Cortex of kidney (tissue), 1 donor: ENCODE measurements around the gene CPM.
"Not testable (repeated sequence)": the region's sequence is repeated elsewhere in the genome, so short reads cannot be mapped to it uniquely, and the experiment has no call there.

Source experiments
- DNase-seq: peaks from one replicate; lab custom pipeline; 2025; lab: John Stamatoyannopoulos, UW

The CPM gene

GRCh38 chr12:68825569-68826217, 107.3 kb downstream of the CPM start:
- DNase-seq = no peak

- no peak for DNase-seq
Measured at GRCh38 chr12:68824597-68825250, 108.2 kb downstream of the CPM start.

DNA sequence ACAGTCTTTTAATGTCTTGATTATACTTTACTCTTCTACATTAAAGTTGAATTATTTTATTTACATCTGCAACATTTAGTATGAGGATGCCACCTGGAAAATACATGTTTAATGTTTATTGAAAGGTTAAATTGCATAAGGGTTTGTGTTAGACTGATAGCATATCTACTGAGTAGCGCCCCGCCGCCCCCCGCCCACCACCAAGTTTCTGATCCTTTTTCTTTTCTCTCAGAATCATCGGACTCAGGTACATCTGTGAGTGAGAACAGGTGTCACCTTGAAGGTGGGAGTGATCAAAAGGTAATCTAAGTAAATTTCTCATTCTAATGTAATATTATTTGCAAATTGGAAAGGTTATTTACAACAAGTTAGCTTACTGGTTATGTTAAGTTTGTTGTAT, 108.8 kb downstream of the CPM start:
- DNase-seq = no peak

DNA sequence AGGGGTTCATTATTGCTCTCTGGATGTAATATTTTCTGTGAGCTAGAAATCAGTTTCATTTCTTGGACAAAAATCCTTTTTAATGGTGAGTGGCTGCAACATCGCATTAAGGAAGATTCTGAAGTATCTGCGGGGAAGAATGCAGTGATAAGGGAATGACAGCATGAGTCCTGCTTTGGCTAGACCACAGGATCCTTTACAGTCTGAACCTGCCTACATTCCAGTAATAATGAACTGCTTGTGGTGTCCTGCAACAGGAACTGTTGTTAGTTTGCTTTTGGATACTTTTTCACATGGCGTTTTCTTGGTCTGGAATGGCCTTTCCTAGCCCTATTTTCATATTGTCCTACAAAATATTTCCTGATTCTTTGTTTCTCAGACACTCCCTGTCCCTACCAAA, 109.3 kb downstream of the CPM start:
- DNase-seq = no peak

GRCh38 chr12:68821357-68822188, 111.4 kb downstream of the CPM start:
- no peak for DNase-seq

GRCh38 chr12:68819481-68819880, 113.5 kb downstream of the CPM start:
- not testable (repeated sequence) for DNase-seq

DNA sequence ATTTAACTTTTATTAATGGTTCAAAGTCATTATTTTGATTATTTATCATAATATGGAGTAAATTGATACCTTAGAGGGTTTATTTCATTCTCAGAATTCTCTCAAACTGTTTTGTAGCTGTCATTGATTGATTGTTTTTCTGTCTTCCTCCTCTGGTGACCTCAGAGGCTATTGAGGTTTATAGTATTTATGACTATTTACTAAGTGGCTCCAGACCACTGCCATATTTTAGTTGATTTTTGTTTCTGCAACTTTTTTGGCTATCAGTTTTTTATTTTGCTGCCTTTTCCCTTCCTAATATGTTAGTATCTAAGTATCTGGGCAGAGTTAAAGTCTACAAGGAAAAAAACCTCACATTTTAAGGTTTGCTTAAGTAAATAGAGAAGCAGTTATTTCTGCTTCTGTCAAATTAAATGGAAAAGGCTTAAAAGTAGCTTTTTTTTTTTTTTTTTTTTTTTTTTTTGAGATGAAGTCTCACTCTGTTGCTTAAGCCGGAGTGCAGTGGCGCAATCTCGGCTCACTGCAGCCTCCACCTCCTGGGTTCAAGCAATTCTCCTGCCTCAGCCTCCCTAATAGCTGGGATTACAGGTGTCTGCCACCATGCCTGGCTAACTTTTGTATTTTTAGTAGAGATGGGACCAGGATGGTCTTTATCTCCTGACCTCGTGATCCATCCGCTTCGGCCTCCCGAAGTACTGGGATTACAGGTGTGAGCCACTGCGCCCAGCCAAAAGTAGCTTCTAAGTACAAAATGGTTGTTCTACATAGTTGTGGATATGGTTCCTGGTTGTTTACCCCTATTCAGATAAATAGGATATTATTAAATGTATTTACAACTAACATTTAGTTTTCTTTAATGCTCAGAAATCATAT, 116.8 kb downstream of the CPM start:
- DNase-seq = no peak

DNA sequence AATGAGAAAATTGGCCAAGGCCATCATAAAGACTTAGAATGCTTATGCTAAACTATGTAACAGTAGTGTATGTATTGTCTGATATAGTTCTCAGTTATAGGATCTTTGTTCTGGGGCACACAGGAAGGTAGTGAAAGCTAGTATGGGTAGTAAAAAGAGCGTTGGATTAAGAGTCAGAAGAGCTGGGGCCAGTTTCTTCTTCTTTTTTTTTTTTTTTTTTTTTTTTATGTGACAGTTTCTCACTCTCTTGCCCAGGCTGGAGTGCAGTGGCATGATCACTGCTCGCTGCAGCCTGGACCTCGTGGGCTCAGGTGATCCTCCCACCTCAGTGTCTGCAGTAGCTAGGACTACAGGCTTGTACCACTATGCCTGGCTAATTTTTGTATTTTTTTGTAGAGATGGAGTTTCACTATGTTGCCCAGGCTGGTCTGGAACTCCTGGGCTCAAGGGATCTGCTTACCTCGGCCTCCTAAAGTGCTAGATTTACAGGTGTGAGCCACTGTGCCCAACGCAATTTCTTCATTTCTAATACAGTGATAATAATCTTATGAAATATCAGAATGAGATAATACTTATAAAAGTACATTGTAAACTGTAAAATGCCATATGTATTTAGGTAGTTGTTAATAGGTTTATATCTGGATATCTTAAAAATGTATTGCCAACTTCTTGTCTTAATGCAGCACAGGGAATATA, 117.6 kb downstream of the CPM start:
- DNase-seq = no peak

DNA sequence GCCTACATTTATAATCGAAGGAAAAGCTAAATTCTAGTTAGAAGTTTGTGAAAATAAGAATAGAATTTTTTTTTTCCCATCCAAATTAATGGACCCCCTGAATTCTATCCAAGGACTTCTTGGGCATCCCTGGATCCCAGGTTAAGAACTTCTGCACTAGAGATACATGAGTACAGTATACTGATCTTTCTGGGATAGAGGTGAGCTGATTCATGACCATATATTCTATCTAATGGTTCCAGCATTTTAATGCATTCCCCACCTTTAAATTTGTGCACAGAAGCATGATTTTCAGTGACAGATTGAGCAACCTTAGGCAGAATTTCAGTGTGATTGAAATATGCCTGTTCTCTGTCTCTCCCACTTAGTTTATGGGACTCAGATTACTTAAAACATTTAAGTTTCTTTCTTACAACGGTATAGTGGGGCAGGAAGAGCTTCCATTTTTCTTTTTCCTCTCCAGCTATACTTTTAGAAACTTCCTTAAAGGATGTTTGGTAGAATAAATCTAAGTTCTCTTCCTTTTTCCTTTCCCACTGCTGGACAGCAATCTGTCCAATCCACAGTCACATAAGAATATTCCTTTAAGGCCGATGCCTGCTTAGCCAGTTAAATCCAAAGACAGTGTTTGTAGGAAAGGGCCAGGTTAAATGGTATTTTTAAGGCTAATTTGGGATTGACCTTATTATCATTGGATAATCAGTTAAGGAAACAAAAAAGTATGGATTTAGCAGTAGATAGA, 118.3 kb downstream of the CPM start:
- no peak for DNase-seq

- no peak for DNase-seq
Measured at GRCh38 chr12:68813242-68813593, 119.8 kb downstream of the CPM start.

- no peak for DNase-seq
Measured at GRCh38 chr12:68812553-68813241, 120.3 kb downstream of the CPM start.

GRCh38 chr12:68811573-68811972, 121.4 kb downstream of the CPM start:
- not testable (repeated sequence) for DNase-seq

DNA sequence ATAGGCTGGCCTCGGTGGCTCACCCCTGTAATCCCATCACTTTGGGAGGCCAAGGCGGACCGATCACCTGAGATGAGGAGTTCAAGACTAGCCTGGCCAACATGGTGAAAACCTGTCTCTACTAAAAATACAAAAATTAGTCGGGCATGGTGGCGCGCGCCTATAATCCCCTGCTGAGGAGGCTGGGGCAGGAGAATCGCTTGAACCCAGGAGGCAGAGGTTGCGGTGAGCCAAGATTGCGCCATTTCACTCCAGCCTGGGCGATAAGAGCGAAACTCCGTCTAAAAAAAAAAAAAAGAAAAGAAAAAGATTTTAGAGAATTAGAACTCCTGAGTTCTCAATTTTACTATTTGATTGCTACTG, 123.0 kb downstream of the CPM start:
- not testable (repeated sequence) for DNase-seq

DNA sequence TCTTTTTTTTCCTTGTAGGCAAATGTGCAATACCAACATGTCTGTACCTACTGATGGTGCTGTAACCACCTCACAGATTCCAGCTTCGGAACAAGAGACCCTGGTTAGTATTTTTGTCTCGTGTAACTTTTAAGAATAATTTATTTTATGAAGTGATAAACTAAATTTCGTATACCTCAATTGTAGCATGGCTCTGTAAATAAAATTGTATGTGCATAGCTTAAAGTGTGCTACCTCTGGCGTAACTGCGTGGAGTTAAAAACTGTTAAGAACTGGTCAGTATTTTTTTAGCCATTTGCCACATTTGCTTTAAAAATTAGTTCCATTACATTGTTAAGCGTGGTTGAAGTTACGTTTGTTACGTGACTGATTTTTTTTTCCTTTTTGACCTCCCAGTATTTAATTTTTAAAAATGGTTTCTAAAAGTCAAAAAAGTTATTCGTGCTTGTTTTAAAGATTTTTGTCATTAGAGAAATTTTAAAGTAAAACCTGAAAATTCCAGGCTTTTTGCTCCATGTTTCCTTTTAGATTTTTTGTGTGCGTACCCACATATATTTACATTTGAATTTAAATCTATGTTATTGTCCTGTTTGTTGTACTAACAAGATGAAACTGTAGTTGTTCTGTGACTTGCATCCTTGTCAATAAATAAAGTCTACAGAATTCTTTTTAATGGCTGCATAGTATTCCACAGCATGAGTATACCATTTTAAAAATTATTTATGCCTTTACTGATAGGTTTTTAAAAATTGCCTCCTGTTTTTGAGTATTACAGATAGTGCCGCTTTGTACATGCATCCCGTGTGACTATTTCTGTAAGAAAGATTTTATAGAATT, 123.6 kb downstream of the CPM start:
- no peak for DNase-seq

DNA sequence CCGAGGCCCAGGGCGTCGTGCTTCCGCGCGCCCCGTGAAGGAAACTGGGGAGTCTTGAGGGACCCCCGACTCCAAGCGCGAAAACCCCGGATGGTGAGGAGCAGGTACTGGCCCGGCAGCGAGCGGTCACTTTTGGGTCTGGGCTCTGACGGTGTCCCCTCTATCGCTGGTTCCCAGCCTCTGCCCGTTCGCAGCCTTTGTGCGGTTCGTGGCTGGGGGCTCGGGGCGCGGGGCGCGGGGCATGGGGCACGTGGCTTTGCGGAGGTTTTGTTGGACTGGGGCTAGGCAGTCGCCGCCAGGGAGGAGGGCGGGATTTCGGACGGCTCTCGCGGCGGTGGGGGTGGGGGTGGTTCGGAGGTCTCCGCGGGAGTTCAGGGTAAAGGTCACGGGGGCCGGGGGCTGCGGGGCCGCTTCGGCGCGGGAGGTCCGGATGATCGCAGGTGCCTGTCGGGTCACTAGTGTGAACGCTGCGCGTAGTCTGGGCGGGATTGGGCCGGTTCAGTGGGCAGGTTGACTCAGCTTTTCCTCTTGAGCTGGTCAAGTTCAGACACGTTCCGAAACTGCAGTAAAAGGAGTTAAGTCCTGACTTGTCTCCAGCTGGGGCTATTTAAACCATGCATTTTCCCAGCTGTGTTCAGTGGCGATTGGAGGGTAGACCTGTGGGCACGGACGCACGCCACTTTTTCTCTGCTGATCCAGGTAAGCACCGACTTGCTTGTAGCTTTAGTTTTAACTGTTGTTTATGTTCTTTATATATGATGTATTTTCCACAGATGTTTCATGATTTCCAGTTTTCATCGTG, 124.4 kb downstream of the CPM start:
- peak; percentile 27 for DNase-seq

DNA sequence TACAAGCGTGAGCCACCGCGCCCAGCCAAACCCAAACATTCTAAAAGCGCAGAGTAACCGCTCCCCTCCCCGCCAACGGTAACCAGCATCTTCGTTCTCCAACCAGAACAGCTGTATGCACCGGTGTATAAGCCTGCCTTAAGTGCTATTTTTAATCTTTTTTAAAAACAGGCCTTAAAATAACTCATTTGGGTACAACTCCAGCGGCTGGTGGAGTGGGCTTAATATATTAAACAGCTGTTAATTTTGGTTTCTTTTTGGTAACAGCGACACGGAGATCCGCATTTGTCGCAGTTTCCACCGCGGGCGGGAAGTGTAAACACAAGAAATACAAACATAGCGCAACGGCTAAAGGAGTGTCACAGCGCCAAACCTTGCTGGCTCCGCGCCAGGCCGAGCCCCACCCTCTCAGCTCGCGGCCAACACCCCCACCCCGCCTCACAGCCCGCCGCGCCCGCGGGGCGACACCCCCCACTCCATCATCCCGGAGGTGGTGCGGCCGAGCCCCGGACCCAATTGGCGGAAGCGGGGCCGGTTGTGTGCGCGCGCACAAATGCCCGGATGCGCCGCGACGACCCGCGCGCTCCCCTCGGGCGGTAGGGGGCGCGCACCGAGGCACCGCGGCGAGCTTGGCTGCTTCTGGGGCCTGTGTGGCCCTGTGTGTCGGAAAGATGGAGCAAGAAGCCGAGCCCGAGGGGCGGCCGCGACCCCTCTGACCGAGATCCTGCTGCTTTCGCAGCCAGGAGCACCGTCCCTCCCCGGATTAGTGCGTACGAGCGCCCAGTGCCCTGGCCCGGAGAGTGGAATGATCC, 125.2 kb downstream of the CPM start, which contains the start of gene MDM2:
Gene MDM2, plus strand, starts transcription at position 602 of the 812 bp plus-strand sequence. CDS start 301 bp downstream, outside the sequence.
- DNase-seq = peak; percentile 46

DNA sequence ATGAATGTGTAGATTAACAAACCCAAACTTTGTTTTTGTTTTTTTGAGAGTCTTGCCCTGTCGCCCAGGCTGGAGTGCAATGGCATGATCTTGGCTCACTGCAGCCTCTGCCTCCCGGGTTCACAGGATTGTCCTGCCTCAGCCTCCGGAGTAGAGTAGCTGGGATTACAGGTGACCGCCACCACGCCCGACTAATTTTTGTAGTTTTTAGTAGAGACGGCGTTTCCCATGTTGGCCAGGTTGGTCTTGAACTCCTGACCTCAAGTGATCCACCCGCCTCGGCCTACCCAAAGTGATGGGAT, 125.7 kb downstream of the CPM start:
- not testable (repeated sequence) for DNase-seq
